Measurements from ENCODE around the gene ANK2.

The ANK2 gene

GRCh38 chr4:113094802-113095201, 45.3 kb downstream of the ANK2 start:
- no peak for DNase-seq (ENCODE audit: low read depth)

DNA sequence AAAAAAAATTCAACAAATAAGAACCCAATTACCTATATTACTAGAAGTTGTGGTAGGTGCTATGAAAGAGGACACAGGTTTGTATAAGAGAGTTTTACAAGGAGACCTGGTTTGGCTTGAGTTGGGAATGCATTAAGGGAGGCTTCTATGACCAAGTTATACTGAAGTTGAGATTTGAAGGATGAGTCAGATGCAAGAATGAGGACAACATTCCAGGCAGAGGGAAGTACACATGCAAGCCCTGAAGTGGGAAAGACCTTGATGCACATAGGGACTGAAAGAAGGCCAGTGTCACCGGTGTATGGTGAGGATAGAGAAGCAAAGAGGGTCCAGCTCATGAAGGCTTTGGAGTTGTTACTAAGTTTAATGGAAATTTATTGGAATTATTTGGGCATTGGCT, 52.2 kb downstream of the ANK2 start:
- no peak for DNase-seq (ENCODE audit: low read depth)

DNA sequence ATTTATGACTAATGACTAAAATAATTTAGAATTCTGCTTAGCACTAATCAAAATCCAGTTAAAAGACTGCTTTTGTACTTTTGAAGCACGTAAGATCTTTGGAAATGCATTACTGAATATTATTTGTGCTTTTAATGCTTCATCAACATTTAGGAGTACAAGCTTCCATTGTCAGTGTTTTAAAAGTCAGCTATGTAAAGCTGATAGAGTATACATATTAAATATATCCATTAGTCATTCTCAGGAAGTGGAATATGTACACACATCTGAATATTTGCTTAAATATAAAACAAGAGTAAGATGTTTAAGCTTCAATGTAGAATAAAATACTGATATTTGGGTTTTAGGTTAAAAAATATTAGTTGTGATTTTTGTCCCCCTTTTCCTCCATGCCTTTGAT, 54.1 kb downstream of the ANK2 start:
- no peak for DNase-seq (ENCODE audit: low read depth)

DNA sequence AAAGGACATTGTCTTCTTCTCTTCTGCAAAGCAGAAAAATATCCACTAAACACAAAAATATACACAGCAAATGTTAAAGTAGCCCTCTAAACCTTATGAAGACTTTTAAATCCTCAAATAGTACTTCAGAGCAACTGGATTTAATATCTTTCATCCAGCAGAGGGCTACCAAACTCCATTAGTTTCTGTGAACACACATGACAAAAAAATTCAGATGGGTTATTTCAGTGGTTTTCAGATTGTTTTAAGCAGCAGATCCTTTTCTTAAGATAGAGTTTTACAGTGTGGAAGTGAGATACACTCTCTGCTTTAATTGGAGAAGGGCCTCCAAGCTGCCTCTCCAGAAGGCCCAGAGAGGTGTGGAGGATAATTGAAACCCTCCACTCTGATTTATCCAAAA, 56.7 kb downstream of the ANK2 start:
- no peak for DNase-seq (ENCODE audit: low read depth)

GRCh38 chr4:113109106-113109718, 59.8 kb downstream of the ANK2 start:
- no peak for DNase-seq (ENCODE audit: low read depth)

- DNase-seq (ENCODE audit: low read depth): no peak
Measured at GRCh38 chr4:113112338-113112978, 63.0 kb downstream of the ANK2 start.

GRCh38 chr4:113113151-113113550, 63.7 kb downstream of the ANK2 start:
- no peak for DNase-seq (ENCODE audit: low read depth)

DNA sequence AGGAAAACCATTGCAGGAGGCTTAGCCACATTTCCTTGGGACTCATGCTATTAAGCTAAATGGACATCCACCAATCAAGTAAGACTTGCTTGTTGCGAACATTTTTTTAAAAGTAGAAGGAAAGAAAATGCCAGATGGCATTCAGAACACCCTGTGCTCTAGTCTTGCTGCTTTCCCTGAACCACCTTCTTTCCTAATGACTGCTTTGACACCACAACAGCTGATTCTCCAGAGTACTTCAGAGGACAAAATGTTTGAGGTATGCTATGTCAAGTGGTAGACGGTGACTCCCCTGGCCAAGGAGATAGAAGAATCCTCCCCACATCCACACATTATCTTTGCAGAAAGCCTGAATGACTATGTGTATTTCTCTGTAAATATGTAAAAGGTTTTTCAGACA, 65.4 kb downstream of the ANK2 start:
- DNase-seq (ENCODE audit: low read depth): no peak

DNA sequence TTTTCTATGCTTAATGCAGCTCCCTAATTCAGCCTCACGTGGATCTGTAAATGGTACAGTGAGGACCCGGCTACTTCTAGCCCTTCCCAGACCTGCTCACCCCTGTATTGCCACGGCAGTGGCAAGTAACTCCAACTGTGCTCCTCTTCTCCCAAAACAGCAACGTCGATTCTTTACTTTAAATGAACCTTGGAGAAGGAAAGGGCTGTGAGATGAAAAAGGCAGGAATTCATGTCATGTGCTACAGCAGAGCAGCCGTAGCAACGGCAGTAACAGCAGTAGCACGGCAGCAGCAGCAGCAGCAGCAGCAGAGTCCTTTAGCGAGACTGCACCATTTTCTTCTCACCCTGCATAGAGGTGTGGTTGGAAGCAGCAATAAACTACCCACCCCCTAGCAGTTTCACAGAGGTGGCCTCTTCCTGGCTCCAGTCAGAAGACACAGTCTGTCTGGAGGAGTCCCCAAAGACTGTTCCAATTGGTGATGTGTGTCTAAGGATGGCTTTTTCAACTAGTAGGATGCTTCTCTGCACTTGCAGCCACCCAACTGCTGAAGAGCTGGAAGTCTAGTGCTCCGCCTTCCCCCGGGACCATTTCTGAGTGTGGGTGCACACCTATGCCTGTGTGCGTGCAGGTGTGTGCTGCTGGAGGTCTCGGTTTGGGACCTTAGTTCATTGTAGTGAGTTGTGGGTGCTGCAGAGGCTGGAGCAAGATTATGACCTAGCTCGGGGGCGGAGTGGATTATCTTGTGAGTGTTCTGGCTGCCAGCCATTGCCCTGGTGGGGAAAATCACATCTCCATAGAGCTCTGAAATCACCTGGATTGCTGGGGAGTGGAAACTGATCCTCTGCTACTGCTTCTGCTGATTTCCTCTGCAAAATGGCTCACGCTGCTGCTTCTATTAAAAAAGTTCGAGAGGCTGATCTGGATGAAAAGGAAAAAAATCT, 67.2 kb downstream of the ANK2 start:
- DNase-seq (ENCODE audit: low read depth): no peak

- no peak for DNase-seq (ENCODE audit: low read depth)
Measured at GRCh38 chr4:113117358-113117702, 67.9 kb downstream of the ANK2 start.

DNA sequence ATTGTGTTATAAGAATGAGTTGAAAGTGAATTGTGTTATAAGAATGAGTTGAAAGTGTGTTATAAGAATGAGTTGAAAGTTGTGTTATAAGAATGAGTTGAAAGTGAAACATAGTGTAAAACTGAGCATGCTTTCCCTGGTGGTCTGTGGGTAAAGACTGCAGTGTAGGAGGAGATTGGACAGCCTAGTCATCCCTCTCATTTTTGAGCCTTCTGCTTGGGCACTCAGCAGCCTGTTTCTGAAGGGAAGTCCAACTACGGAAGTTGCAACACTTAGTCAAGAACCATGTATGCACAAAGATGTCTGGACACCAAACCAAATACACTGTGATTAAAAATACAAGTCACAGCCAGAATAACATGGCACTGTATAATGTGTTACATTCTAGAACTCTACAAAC, 72.6 kb downstream of the ANK2 start:
- DNase-seq (ENCODE audit: low read depth): no peak

DNA sequence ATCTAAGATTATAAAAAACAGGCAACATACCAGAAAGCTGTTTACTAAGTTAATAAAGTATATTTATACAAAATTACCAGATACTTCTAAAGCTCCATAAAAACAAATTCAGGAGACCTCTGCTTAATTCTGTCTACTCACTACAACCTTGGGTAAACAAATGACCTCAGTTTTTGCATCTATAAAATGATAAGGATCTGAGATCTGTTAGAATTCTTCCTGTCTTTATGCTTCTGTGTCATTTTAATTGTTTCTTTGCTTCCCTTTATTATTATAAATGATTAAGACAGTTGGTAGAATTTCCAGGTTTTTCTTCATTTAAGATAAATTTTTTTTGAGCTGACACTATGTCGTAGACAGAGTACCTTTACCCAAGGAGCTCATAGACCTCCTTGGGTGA, 76.0 kb downstream of the ANK2 start:
- DNase-seq (ENCODE audit: low read depth): no peak

- no peak for DNase-seq (ENCODE audit: low read depth)
Measured at GRCh38 chr4:113131136-113131535, 81.7 kb downstream of the ANK2 start.

GRCh38 chr4:113131621-113132020, 82.2 kb downstream of the ANK2 start:
- DNase-seq (ENCODE audit: low read depth): no peak

- no peak for DNase-seq (ENCODE audit: low read depth)
Measured at GRCh38 chr4:113141901-113142346, 92.5 kb downstream of the ANK2 start.

DNA sequence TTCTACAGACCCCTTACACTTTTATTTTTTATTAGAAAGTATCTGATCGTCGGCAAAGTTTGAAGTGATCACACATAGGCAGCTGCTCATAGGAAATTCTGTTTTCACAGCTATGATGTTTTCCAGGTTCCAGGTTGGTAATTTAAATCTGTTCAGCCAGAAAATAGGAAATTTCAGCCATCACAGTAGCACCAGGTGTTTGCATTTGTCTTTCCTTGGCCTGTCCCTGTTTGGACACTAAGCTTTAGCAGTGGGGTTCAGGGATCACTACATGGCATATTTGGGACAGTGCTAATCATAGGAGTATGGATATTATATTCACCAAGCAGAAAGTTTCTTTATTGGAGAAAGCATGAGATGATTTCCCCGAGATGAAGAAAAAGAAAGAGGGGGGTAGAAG, 92.9 kb downstream of the ANK2 start:
- no peak for DNase-seq (ENCODE audit: low read depth)

DNA sequence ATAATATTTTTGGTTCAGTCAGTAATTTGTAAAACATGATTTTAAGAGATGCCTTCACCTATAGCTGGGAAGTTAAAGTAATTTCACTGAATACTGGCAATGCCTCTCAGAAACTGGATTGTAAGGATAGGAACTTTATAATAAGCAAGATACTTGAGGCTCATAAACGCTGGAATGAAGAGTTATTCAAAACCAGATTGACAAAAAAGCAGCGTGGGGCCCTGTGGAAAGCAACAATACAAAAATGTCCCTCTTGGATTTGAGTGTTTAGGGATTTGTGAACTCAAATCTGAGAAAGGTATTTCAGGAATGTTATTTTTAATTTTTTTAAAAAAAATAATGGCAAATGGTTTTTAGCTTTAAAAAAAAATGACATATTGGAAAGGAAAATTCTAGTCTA, 94.6 kb downstream of the ANK2 start:
- DNase-seq (ENCODE audit: low read depth): no peak

DNA sequence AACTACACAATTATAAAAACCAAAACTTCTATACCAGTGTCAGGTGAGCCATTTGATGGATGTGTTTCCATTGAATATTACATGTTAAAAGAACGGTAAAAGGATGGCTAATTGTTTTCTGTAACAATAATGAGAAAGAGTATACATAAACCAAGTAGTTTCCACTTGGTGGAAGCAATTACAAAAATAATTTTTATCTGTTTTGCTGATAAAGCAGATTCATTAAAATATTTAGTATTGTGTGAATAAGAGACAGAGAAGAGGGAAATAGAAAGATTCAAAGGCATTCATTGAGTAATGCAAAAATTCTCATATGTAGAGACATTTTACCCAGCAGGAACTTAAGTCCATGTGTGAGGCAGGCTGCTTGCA, 95.7 kb downstream of the ANK2 start:
- DNase-seq (ENCODE audit: low read depth): no peak

- DNase-seq (ENCODE audit: low read depth): no peak
Measured at GRCh38 chr4:113145519-113146291, 96.3 kb downstream of the ANK2 start.

- no peak for DNase-seq (ENCODE audit: low read depth)
Measured at GRCh38 chr4:113146876-113147358, 97.5 kb downstream of the ANK2 start.

DNA sequence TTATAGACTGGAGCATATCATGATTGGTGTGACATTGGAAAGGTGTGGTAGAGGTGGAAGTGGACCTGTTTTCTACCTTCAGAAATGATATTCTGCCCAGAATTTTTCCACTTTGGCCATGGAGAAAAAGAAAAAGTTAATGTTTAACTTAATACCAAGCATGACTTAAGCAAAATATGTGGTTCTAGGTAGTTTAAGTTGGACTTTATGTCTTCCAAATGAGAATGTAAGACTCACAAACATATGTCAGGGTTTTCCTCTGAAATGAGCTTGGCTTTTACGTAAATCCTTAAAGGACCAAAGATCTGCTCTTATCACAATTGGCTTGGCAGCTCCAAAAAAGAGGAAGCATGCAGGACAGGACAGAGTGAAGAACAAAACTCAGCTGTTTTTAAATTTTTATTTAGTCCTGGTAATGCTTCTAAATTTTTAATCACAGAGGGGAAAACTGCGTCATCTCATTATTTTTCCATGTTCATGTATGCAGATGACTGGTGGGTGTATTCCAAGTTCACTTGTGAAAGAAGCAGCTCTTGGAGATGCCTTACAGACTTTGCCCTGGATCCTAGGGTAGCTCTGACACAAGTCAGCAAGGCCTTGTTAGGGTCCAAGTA, 98.2 kb downstream of the ANK2 start:
- DNase-seq (ENCODE audit: low read depth): no peak

- no peak for DNase-seq (ENCODE audit: low read depth)
Measured at GRCh38 chr4:113148925-113149324, 99.5 kb downstream of the ANK2 start.
